Large intestine (tissue), 3 donors: ENCODE data around the gene ADNP2. TPM values are rescaled to one million over a fixed set of nuclear protein-coding genes. Genes with fewer than 3 reads are reported as not detected.

Experiments used
- DNase-seq, 2 donors: peaks; one replicate each; pipeline versions ENCODE4 v3.0.0 to v3.0.0-alpha.2; 2013
- H3K27ac ChIP-seq: one replicate; pipeline ENCODE4 v1.5.1; 2013; ENCODE audit warnings: low read length
- H3K27me3 ChIP-seq: 2 replicates; pipeline ENCODE4 v1.6.1; 2013; ENCODE audit warnings: low read length; ENCODE audit not compliant: control insufficient read depth, insufficient read depth
- H3K36me3 ChIP-seq: 2 replicates; pipeline ENCODE4 v1.6.1; 2013; ENCODE audit warnings: low read length; ENCODE audit not compliant: control insufficient read depth, insufficient read depth
- H3K4me1 ChIP-seq: one replicate; pipeline ENCODE4 v1.6.1; 2013; ENCODE audit warnings: low read length; ENCODE audit not compliant: control insufficient read depth, insufficient read depth
- H3K4me3 ChIP-seq: one replicate; pipeline ENCODE4 v1.5.1; 2013; ENCODE audit warnings: low read length
- H3K9me3 ChIP-seq: one replicate; pipeline ENCODE4 v1.6.1; 2013; ENCODE audit warnings: mild to moderate bottlenecking, low read depth, low read length, moderate library complexity; ENCODE audit not compliant: control insufficient read depth
- WGBS: methylation state at CpG from one replicate; pipeline ENCODE4 v1.1.5; 2013; ENCODE audit warnings: low lambda C conversion rate; ENCODE audit not compliant: insufficient coverage; 5-methylcytosine and 5-hydroxymethylcytosine counted together
- polyA plus RNA-seq: library from polyadenylated mRNA; unstranded; fragments of 120-200 nt; gene quantifications from one replicate; pipeline ENCODE4 v1.2.1, GENCODE V29; 2013

Gene ADNP2
- polyA plus RNA-seq, 1 donor = 15.6 TPM

- no peaks in the 10 kb centered on the region for H3K27me3 ChIP-seq
- 100% methylated on average over 1 of the region's 13 CpGs for WGBS
- H3K9me3 ChIP-seq = peaks cover 7% of the 10 kb centered on the region
- no peaks in the 10 kb centered on the region for H3K36me3 ChIP-seq
- no peak overlapping the region for H3K4me3 ChIP-seq
- DNase-seq = no peak
- H3K27ac ChIP-seq = no peak overlapping the region
- peaks cover 3% of the 10 kb centered on the region for H3K4me1 ChIP-seq
These were observed 3.5 kb upstream of the ADNP2 start for GRCh38 chr18:80105369-80106167.

- no peak overlapping the region for H3K27ac ChIP-seq
- no peaks in the 10 kb centered on the region for H3K27me3 ChIP-seq
- 60% methylated on average over 2 of the region's 6 CpGs for WGBS
- H3K9me3 ChIP-seq = peaks cover 7% of the 10 kb centered on the region
- H3K4me1 ChIP-seq = peaks cover 7% of the 10 kb centered on the region
- DNase-seq = no peak
- H3K36me3 ChIP-seq = no peaks in the 10 kb centered on the region
- H3K4me3 ChIP-seq = no peak overlapping the region
These were observed 2.5 kb upstream of the ADNP2 start for GRCh38 chr18:80106482-80107051.

- Histone ChIP-seq H3K27me3 (no peaks in the 10 kb centered on the region), H3K27ac (no peak overlapping the region), H3K4me1 (peaks cover 7% of the 10 kb centered on the region), H3K9me3 (peaks cover 7% of the 10 kb centered on the region), H3K36me3 (no peaks in the 10 kb centered on the region), H3K4me3 (no peak overlapping the region)
- no peak for DNase-seq
- WGBS = 40% methylated on average over 1 of the region's 10 CpGs
These were observed 1.6 kb upstream of the ADNP2 start for GRCh38 chr18:80107426-80107825.

- no peak overlapping the region for H3K4me3 ChIP-seq
- DNase-seq = peak in 1 of 2 donors; percentile 9
- peaks cover 7% of the 10 kb centered on the region for H3K9me3 ChIP-seq
- H3K36me3 ChIP-seq = no peaks in the 10 kb centered on the region
- peaks cover 7% of the 10 kb centered on the region for H3K4me1 ChIP-seq
- WGBS = no CpG with 5 or more reads among the region's 23 CpGs
- no peaks in the 10 kb centered on the region for H3K27me3 ChIP-seq
- no peak overlapping the region for H3K27ac ChIP-seq
These were observed 933 bp upstream of the ADNP2 start for GRCh38 chr18:80108121-80108536.

- Histone ChIP-seq H3K4me3 (peak overlapping the region; percentile 68), H3K9me3 (peaks cover 7% of the 10 kb centered on the region), H3K36me3 (no peaks in the 10 kb centered on the region), H3K27ac (no peak overlapping the region), H3K4me1 (peaks cover 7% of the 10 kb centered on the region), H3K27me3 (no peaks in the 10 kb centered on the region)
- DNase-seq = peak in 1 of 2 donors; percentile 50
- 3% methylated on average over 5 of the region's 34 CpGs for WGBS
These were observed 615 bp downstream of the ADNP2 start for GRCh38 chr18:80109676-80110078.

- no peak for DNase-seq
- Histone ChIP-seq H3K4me3 (no peak overlapping the region), H3K4me1 (peaks cover 7% of the 10 kb centered on the region), H3K9me3 (peaks cover 7% of the 10 kb centered on the region), H3K36me3 (no peaks in the 10 kb centered on the region), H3K27me3 (no peaks in the 10 kb centered on the region), H3K27ac (no peak overlapping the region)
- WGBS = 40% methylated on average over 1 of the region's 1 CpG
These were observed 3.7 kb downstream of the ADNP2 start for GRCh38 chr18:80112624-80113248.

GRCh38 chr18:80115035-80115434 lies 6.0 kb downstream of the ADNP2 start:
- Histone ChIP-seq H3K9me3 (no peaks in the 10 kb centered on the region), H3K27ac (no peak overlapping the region), H3K36me3 (peaks cover 12% of the 10 kb centered on the region), H3K4me1 (peaks cover 7% of the 10 kb centered on the region), H3K4me3 (no peak overlapping the region), H3K27me3 (no peaks in the 10 kb centered on the region)
- WGBS = no CpG with 5 or more reads among the region's 4 CpGs
- DNase-seq = no peak

- H3K36me3 ChIP-seq = peaks cover 17% of the 10 kb centered on the region
- no peak overlapping the region for H3K4me3 ChIP-seq
- DNase-seq = no peak
- no peak overlapping the region for H3K27ac ChIP-seq
- no peaks in the 10 kb centered on the region for H3K27me3 ChIP-seq
- H3K4me1 ChIP-seq = no peaks in the 10 kb centered on the region
- no peaks in the 10 kb centered on the region for H3K9me3 ChIP-seq
- WGBS = no CpG with 5 or more reads among the region's 6 CpGs
These were observed 10.0 kb downstream of the ADNP2 start for GRCh38 chr18:80119111-80119510.

- Histone ChIP-seq H3K9me3 (no peaks in the 10 kb centered on the region), H3K27ac (no peak overlapping the region), H3K36me3 (peaks cover 17% of the 10 kb centered on the region), H3K27me3 (no peaks in the 10 kb centered on the region), H3K4me1 (no peaks in the 10 kb centered on the region), H3K4me3 (no peak overlapping the region)
- DNase-seq = no peak
- no CpG with 5 or more reads among the region's 1 CpG for WGBS
These were observed 11.9 kb downstream of the ADNP2 start for GRCh38 chr18:80120932-80121331.

- Histone ChIP-seq H3K27ac (no peak overlapping the region), H3K36me3 (peaks cover 19% of the 10 kb centered on the region), H3K4me1 (no peaks in the 10 kb centered on the region), H3K27me3 (no peaks in the 10 kb centered on the region), H3K9me3 (no peaks in the 10 kb centered on the region), H3K4me3 (no peak overlapping the region)
- DNase-seq = no peak
These were observed 15.1 kb downstream of the ADNP2 start for GRCh38 chr18:80124131-80124530.
